ENCODE results near the gene DUSP14.

The DUSP14 gene

GRCh38 chr17:37546302-37546701 is 56.6 kb downstream of the DUSP14 start:
- Histone ChIP-seq H3K4me1 (ENCODE audit: insufficient read depth, low read length) (peaks cover 7% of the 10 kb centered on the region), H3K27me3 (ENCODE audit: control insufficient read depth in 1 of 2, insufficient read depth in 2 of 2, low read length in 2 of 2) (no peaks in the 10 kb centered on the region), H3K9me3 (ENCODE audit: low read length) (no peaks in the 10 kb centered on the region), H3K9ac (ENCODE audit: low read length) (no peak overlapping the region), H3K4me3 (ENCODE audit: low read depth in 1 of 2, low read length in 2 of 2) (no peak overlapping the region), H3K36me3 (ENCODE audit: insufficient read depth, low read length) (peaks cover 11% of the 10 kb centered on the region), H3K27ac (ENCODE audit: low read depth, low read length) (no peak overlapping the region)

GRCh38 chr17:37547986-37548385 is 58.3 kb downstream of the DUSP14 start:
- peaks cover 8% of the 10 kb centered on the region for H3K36me3 ChIP-seq (ENCODE audit: insufficient read depth, low read length)
- H3K27ac ChIP-seq (ENCODE audit: low read depth, low read length) = no peak overlapping the region
- H3K4me3 ChIP-seq (ENCODE audit: low read depth in 1 of 2, low read length in 2 of 2) = no peak overlapping the region
- peaks cover 7% of the 10 kb centered on the region for H3K4me1 ChIP-seq (ENCODE audit: insufficient read depth, low read length)
- no peak overlapping the region for H3K9ac ChIP-seq (ENCODE audit: low read length)
- no peaks in the 10 kb centered on the region for H3K9me3 ChIP-seq (ENCODE audit: low read length)
- H3K27me3 ChIP-seq (ENCODE audit: control insufficient read depth in 1 of 2, insufficient read depth in 2 of 2, low read length in 2 of 2) = no peaks in the 10 kb centered on the region

- H3K36me3 ChIP-seq (ENCODE audit: insufficient read depth, low read length) = peaks cover 22% of the 10 kb centered on the region
- no peak overlapping the region for H3K4me3 ChIP-seq (ENCODE audit: low read depth in 1 of 2, low read length in 2 of 2)
- no peak overlapping the region for H3K27ac ChIP-seq (ENCODE audit: low read depth, low read length)
- H3K27me3 ChIP-seq (ENCODE audit: control insufficient read depth in 1 of 2, insufficient read depth in 2 of 2, low read length in 2 of 2) = no peaks in the 10 kb centered on the region
- no peaks in the 10 kb centered on the region for H3K4me1 ChIP-seq (ENCODE audit: insufficient read depth, low read length)
- H3K9me3 ChIP-seq (ENCODE audit: low read length) = no peaks in the 10 kb centered on the region
- no peak overlapping the region for H3K9ac ChIP-seq (ENCODE audit: low read length)
Observed at GRCh38 chr17:37551788-37552187, 62.1 kb downstream of the DUSP14 start.

GRCh38 chr17:37553401-37553966 is 63.8 kb downstream of the DUSP14 start:
- Histone ChIP-seq H3K36me3 (ENCODE audit: insufficient read depth, low read length) (peaks cover 28% of the 10 kb centered on the region), H3K4me3 (ENCODE audit: low read depth in 1 of 2, low read length in 2 of 2) (no peak overlapping the region), H3K27me3 (ENCODE audit: control insufficient read depth in 1 of 2, insufficient read depth in 2 of 2, low read length in 2 of 2) (no peaks in the 10 kb centered on the region), H3K9ac (ENCODE audit: low read length) (no peak overlapping the region), H3K4me1 (ENCODE audit: insufficient read depth, low read length) (no peaks in the 10 kb centered on the region), H3K27ac (ENCODE audit: low read depth, low read length) (no peak overlapping the region), H3K9me3 (ENCODE audit: low read length) (no peaks in the 10 kb centered on the region)

- H3K27ac ChIP-seq (ENCODE audit: low read depth, low read length) = no peak overlapping the region
- H3K9ac ChIP-seq (ENCODE audit: low read length) = no peak overlapping the region
- H3K9me3 ChIP-seq (ENCODE audit: low read length) = no peaks in the 10 kb centered on the region
- no peaks in the 10 kb centered on the region for H3K4me1 ChIP-seq (ENCODE audit: insufficient read depth, low read length)
- peaks cover 45% of the 10 kb centered on the region for H3K36me3 ChIP-seq (ENCODE audit: insufficient read depth, low read length)
- no peaks in the 10 kb centered on the region for H3K27me3 ChIP-seq (ENCODE audit: control insufficient read depth in 1 of 2, insufficient read depth in 2 of 2, low read length in 2 of 2)
- H3K4me3 ChIP-seq (ENCODE audit: low read depth in 1 of 2, low read length in 2 of 2) = no peak overlapping the region
Observed at GRCh38 chr17:37555386-37555785, 65.7 kb downstream of the DUSP14 start.

- Histone ChIP-seq H3K27me3 (ENCODE audit: control insufficient read depth in 1 of 2, insufficient read depth in 2 of 2, low read length in 2 of 2) (no peaks in the 10 kb centered on the region), H3K9ac (ENCODE audit: low read length) (no peak overlapping the region), H3K4me1 (ENCODE audit: insufficient read depth, low read length) (no peaks in the 10 kb centered on the region), H3K9me3 (ENCODE audit: low read length) (no peaks in the 10 kb centered on the region), H3K4me3 (ENCODE audit: low read depth in 1 of 2, low read length in 2 of 2) (no peak overlapping the region), H3K27ac (ENCODE audit: low read depth, low read length) (no peak overlapping the region), H3K36me3 (ENCODE audit: insufficient read depth, low read length) (peaks cover 43% of the 10 kb centered on the region)
Observed at GRCh38 chr17:37557482-37557881, 67.8 kb downstream of the DUSP14 start.

- no peak overlapping the region for H3K9ac ChIP-seq (ENCODE audit: low read length)
- H3K4me1 ChIP-seq (ENCODE audit: insufficient read depth, low read length) = no peaks in the 10 kb centered on the region
- H3K36me3 ChIP-seq (ENCODE audit: insufficient read depth, low read length) = peaks cover 35% of the 10 kb centered on the region
- no peak overlapping the region for H3K4me3 ChIP-seq (ENCODE audit: low read depth in 1 of 2, low read length in 2 of 2)
- no peaks in the 10 kb centered on the region for H3K9me3 ChIP-seq (ENCODE audit: low read length)
- H3K27me3 ChIP-seq (ENCODE audit: control insufficient read depth in 1 of 2, insufficient read depth in 2 of 2, low read length in 2 of 2) = no peaks in the 10 kb centered on the region
- H3K27ac ChIP-seq (ENCODE audit: low read depth, low read length) = no peak overlapping the region
Observed at GRCh38 chr17:37558299-37558698, 68.6 kb downstream of the DUSP14 start.

GRCh38 chr17:37562016-37562745 is 72.5 kb downstream of the DUSP14 start:
- Histone ChIP-seq H3K27ac (ENCODE audit: low read depth, low read length) (no peak overlapping the region), H3K36me3 (ENCODE audit: insufficient read depth, low read length) (peaks cover 30% of the 10 kb centered on the region), H3K9me3 (ENCODE audit: low read length) (no peaks in the 10 kb centered on the region), H3K27me3 (ENCODE audit: control insufficient read depth in 1 of 2, insufficient read depth in 2 of 2, low read length in 2 of 2) (no peaks in the 10 kb centered on the region), H3K9ac (ENCODE audit: low read length) (no peak overlapping the region), H3K4me1 (ENCODE audit: insufficient read depth, low read length) (no peaks in the 10 kb centered on the region), H3K4me3 (ENCODE audit: low read depth in 1 of 2, low read length in 2 of 2) (no peak overlapping the region)

All from muscle layer of colon (tissue), 2 donors.